Hepatocyte (in vitro differentiated cells): ENCODE measurements around the gene ATG13. TPM values are rescaled to one million over a fixed set of nuclear protein-coding genes. Genes with fewer than 3 reads are reported as not detected.

Source experiments
- DNase-seq: peaks from one replicate; pipeline ENCODE4 v3.0.0-alpha.2; 2016; ENCODE audit warnings: low spot score
- H2AFZ ChIP-seq: fragments of 200-600 bp; sonication (generic); 2 replicates; pipeline ENCODE4 v1.6.0; 2016; ENCODE audit warnings: antibody characterized with exemption, mild to moderate bottlenecking
- H3K27ac ChIP-seq: fragments of 200-600 bp; sonication (generic); 2 replicates; pipeline ENCODE4 v1.5.1; 2016; ENCODE audit warnings: mild to moderate bottlenecking
- H3K27me3 ChIP-seq: fragments of 200-600 bp; sonication (generic); 2 replicates; pipeline ENCODE4 v1.6.1; 2016
- H3K36me3 ChIP-seq: fragments of 200-600 bp; sonication (generic); replicated peaks from 2 replicates; pipeline ENCODE4 v1.5.1; 2016; ENCODE audit warnings: low read depth; ENCODE audit not compliant: insufficient read depth
- H3K4me1 ChIP-seq: fragments of 200-600 bp; sonication (generic); 2 replicates; pipeline ENCODE4 v1.5.1; 2016; ENCODE audit warnings: mild to moderate bottlenecking, moderate library complexity; ENCODE audit not compliant: insufficient read depth
- H3K4me2 ChIP-seq: fragments of 200-600 bp; sonication (generic); 2 replicates; pipeline ENCODE4 v1.6.0; 2016
- H3K4me3 ChIP-seq: fragments of 200-600 bp; sonication (generic); 2 replicates; pipeline ENCODE4 v1.5.1; 2016; ENCODE audit warnings: mild to moderate bottlenecking
- H3K79me2 ChIP-seq: fragments of 200-600 bp; sonication (generic); 2 replicates; pipeline ENCODE4 v1.6.0; 2017; ENCODE audit warnings: mild to moderate bottlenecking
- H3K9me2 ChIP-seq: fragments of 200-600 bp; sonication (generic); replicated peaks from 2 replicates; pipeline ENCODE4 v1.6.0; 2017; ENCODE audit warnings: mild to moderate bottlenecking; ENCODE audit not compliant: insufficient read depth
- H3K9me3 ChIP-seq: fragments of 200-600 bp; sonication (generic); 2 replicates; pipeline ENCODE4 v1.5.1; 2016; ENCODE audit warnings: low read depth, mild to moderate bottlenecking
- H4K20me1 ChIP-seq: fragments of 200-600 bp; sonication (generic); 2 replicates; pipeline ENCODE4 v1.6.0; 2016; ENCODE audit warnings: mild to moderate bottlenecking; ENCODE audit not compliant: insufficient read depth, poor library complexity, severe bottlenecking
- EZH2 ChIP-seq: fragments of 200-600 bp; sonication (generic); IDR thresholded peaks from 2 replicates; pipeline ENCODE4 v1.6.1; 2016; ENCODE audit warnings: antibody characterized with exemption, mild to moderate bottlenecking, borderline replicate concordance
- EZH2phosphoT487 ChIP-seq: fragments of 200-600 bp; sonication (generic); IDR thresholded peaks from one replicate; pipeline ENCODE4 v1.6.1; 2018; ENCODE audit warnings: antibody characterized with exemption, mild to moderate bottlenecking, low read depth, moderate library complexity; ENCODE audit not compliant: unreplicated experiment, severe bottlenecking
- WGBS: methylation state at CpG from one replicate; pipeline ENCODE4 v1.1.6; 2016; ENCODE audit warnings: low lambda C conversion rate; ENCODE audit errors: missing lambda C conversion rate; 5-methylcytosine and 5-hydroxymethylcytosine counted together
- polyA plus RNA-seq: library from polyadenylated mRNA; unstranded; fragments of >200 nt; fragmentation: Nextera tagmentation; extraction: Ambion mirVana; gene quantifications from 2 replicates; pipeline ENCODE4 v1.2.1, GENCODE V29; 2016
- total RNA-seq: library from RNA; depleted of rRNA; stranded (reverse); fragments of >200 nt; gene quantifications from 2 replicates; pipeline ENCODE4 v1.2.3, GENCODE V29; 2014
- TF ChIP-seq, protein P1 (sequence below): fragments of 200-600 bp; sonication (generic); IDR thresholded peaks from 2 replicates; pipeline ENCODE4 v1.5.1; 2016; ENCODE audit warnings: antibody characterized with exemption, mild to moderate bottlenecking; ENCODE audit not compliant: poor library complexity

The ATG13 gene
- total and polyA plus RNA-seq, 2 experiments from 2014 or later, result 50.9 to 60.8 TPM

DNA sequence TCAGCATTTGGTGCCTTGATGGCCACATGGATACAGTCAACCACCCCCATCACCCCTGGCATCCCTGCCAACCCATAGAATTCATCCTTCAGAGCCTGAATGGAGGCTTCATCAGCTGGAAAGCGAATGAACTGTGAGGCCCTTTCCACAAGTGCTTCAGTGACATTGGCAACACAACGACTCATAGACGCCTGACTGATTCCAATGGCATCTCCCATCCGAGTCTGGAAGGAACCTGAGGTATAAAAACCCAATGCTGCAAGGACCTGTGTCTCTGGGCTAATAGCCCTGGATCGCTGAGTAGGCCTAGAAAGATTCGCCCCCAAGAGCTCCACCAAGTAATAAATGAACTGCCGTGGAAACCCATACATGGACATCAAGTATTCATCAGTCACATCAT is 1.6 kb upstream of the ATG13 start:
- Histone ChIP-seq H3K79me2 (peaks cover 64% of the 10 kb centered on the region), H3K4me3 (no peak overlapping the region), H3K36me3 (no peaks in the 10 kb centered on the region), H3K27me3 (no peaks in the 10 kb centered on the region), H4K20me1 (no peaks in the 10 kb centered on the region), H3K4me1 (peaks cover 23% of the 10 kb centered on the region), H2AFZ (no peak overlapping the region), H3K9me2 (no peaks in the 10 kb centered on the region), H3K4me2 (peak overlapping the region; percentile 70), H3K9me3 (no peaks in the 10 kb centered on the region), H3K27ac (peak overlapping the region; percentile 99)
- WGBS, result 92% methylated on average over 7 of the region's 7 CpGs
- DNase-seq, result no peak
- no peak for TF ChIP-seq EZH2

DNA sequence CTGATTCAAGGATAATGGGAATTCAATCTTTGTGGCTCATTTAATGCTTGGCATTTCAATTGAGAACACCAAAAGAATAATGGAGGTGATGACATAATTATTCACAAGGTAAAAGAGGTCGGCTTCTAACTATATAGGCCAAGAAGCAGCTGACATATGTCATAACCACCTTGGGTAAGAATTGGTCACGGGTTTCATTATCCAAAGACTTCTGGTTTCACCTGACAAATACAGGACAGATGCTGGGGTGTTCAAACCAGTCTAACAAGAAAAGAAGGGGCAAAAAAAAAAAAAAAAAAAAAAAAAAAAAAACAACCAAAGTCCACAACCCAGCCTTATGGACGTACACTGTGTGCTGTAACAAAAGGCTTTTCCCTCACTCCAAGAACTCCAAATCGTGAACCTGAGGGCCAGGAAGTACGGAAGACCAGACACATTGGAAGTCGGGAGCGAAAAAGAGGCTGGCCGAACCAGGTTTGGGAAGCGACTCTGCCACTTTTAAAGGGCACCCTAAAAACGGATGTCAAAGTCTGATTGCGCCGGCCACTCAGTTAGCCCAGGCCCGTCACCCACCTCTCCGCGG is 711 bp upstream of the ATG13 start:
- Histone ChIP-seq H4K20me1 (no peaks in the 10 kb centered on the region), H3K27me3 (no peaks in the 10 kb centered on the region), H3K4me2 (peak overlapping the region; percentile 70), H3K4me3 (peak overlapping the region; percentile 60), H3K9me3 (no peaks in the 10 kb centered on the region), H3K27ac (peak overlapping the region; percentile 99), H3K79me2 (peaks cover 72% of the 10 kb centered on the region), H2AFZ (peak overlapping the region; percentile 91), H3K9me2 (no peaks in the 10 kb centered on the region), H3K4me1 (peaks cover 22% of the 10 kb centered on the region), H3K36me3 (no peaks in the 10 kb centered on the region)
- 4% methylated on average over 12 of the region's 15 CpGs for WGBS
- peak; percentile 63 for DNase-seq
- TF ChIP-seq EZH2 (no peak), EZH2phosphoT487 (no peak)
- TF ChIP-seq, protein P1, sequence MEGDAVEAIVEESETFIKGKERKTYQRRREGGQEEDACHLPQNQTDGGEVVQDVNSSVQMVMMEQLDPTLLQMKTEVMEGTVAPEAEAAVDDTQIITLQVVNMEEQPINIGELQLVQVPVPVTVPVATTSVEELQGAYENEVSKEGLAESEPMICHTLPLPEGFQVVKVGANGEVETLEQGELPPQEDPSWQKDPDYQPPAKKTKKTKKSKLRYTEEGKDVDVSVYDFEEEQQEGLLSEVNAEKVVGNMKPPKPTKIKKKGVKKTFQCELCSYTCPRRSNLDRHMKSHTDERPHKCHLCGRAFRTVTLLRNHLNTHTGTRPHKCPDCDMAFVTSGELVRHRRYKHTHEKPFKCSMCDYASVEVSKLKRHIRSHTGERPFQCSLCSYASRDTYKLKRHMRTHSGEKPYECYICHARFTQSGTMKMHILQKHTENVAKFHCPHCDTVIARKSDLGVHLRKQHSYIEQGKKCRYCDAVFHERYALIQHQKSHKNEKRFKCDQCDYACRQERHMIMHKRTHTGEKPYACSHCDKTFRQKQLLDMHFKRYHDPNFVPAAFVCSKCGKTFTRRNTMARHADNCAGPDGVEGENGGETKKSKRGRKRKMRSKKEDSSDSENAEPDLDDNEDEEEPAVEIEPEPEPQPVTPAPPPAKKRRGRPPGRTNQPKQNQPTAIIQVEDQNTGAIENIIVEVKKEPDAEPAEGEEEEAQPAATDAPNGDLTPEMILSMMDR, result no peak

DNA sequence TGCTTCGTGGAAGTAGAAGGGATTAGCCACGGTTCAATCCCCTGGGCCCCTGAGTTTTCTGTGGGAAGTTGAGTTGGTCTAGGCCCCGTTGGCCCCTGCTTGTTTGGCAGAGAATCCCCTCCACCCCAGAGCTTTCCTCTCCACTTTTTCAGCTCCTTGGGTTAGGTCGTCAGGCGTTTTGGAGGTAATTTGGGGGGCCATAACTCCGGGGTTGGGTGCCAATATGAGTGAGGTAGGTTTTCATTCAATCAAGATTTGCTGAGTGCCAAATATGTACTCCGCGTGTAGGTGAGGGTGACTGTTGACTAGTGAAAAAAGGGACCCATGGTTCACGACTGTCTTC is 590 bp downstream of the ATG13 start:
- H3K4me2 ChIP-seq, result peak overlapping the region; percentile 87
- H2AFZ ChIP-seq, result peak overlapping the region; percentile 36
- whole genome bisulfite sequencing, result 7% methylated on average over 9 of the region's 9 CpGs
- H3K4me3 ChIP-seq, result peak overlapping the region; percentile 60
- peaks cover 75% of the 10 kb centered on the region for H3K79me2 ChIP-seq
- no peaks in the 10 kb centered on the region for H3K27me3 ChIP-seq
- peak overlapping the region; percentile 99 for H3K27ac ChIP-seq
- H3K4me1 ChIP-seq, result peaks cover 14% of the 10 kb centered on the region
- DNase-seq, result no peak
- no peaks in the 10 kb centered on the region for H3K9me3 ChIP-seq
- TF ChIP-seq EZH2 (no peak), EZH2phosphoT487 (no peak)
- TF ChIP-seq, protein P1, result no peak
- H3K9me2 ChIP-seq, result no peaks in the 10 kb centered on the region
- peaks cover 5% of the 10 kb centered on the region for H4K20me1 ChIP-seq
- no peaks in the 10 kb centered on the region for H3K36me3 ChIP-seq

DNA sequence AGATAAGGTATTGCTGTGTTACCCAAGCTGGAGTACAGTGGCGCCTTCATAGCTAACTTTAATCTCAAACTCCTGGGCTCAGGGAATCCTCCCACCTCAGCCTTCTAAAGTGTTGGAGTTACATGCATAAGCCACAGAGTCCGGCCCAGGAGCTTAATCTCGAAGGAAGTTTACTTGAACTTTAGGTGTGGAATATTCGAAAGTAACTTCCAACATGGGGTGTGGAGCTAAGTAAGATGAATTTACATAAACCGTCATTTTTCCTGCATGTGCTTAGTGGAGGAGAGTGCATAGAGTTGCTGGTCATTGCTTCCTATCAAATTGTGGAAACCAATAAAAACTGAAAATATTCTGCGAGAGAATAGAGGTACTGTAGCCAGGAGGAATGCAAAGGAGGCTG is 1.5 kb downstream of the ATG13 start:
- peaks cover 5% of the 10 kb centered on the region for H4K20me1 ChIP-seq
- H3K4me2 ChIP-seq, result peak overlapping the region; percentile 87
- no peaks in the 10 kb centered on the region for H3K36me3 ChIP-seq
- H3K27ac ChIP-seq, result no peak overlapping the region
- 69% methylated on average over 6 of the region's 6 CpGs for WGBS
- no peaks in the 10 kb centered on the region for H3K9me3 ChIP-seq
- H3K27me3 ChIP-seq, result no peaks in the 10 kb centered on the region
- H3K4me1 ChIP-seq, result peaks cover 14% of the 10 kb centered on the region
- DNase-seq, result no peak
- H3K79me2 ChIP-seq, result peaks cover 80% of the 10 kb centered on the region
- no peak overlapping the region for H2AFZ ChIP-seq
- TF ChIP-seq EZH2, result no peak
- TF ChIP-seq, protein P1, result no peak
- no peak for TF ChIP-seq EZH2phosphoT487
- H3K9me2 ChIP-seq, result no peaks in the 10 kb centered on the region
- H3K4me3 ChIP-seq, result peak overlapping the region; percentile 60
